ENCODE data around the gene GAPT.

Gene GAPT

GRCh38 chr5:58493141-58493540 is 1.9 kb downstream of the GAPT start:
- Histone ChIP-seq H3K4me3 (ENCODE audit: low read depth, low read length) (no peak overlapping the region), H3K27ac (ENCODE audit: extremely low read depth, low read depth, low read length) (no peak overlapping the region), H3K4me1 (ENCODE audit: control insufficient read depth, insufficient read depth, low read length) (0 out of 2 replicates have a peak, but pooled peaks cover 2% of the 10 kb centered on the region), H3K36me3 (ENCODE audit: control insufficient read depth in 2 of 2, insufficient read depth in 1 of 2, low read length in 2 of 2) (no peaks in the 10 kb centered on the region), H3K9me3 (ENCODE audit: control insufficient read depth, insufficient read depth, low read depth, low read length) (no peaks in the 10 kb centered on the region)
- TF ChIP-seq ZBTB17 (tag by site-specific recombination; IDR thresholded peaks at IDR 0.05) (no peak), PRDM4 (tag by site-specific recombination; IDR thresholded peaks at IDR 0.05) (no peak), ZNF660 (tag by site-specific recombination; IDR thresholded peaks at IDR 0.05) (no peak), ZNF239 (tag by site-specific recombination; IDR thresholded peaks at IDR 0.05) (no peak), ZNF394 (tag by site-specific recombination; IDR thresholded peaks at IDR 0.05; ENCODE audit: borderline replicate concordance) (no peak), ZNF677 (tag by site-specific recombination; IDR thresholded peaks at IDR 0.05) (no peak), ZSCAN16 (tag by site-specific recombination; IDR thresholded peaks at IDR 0.05) (no peak), ZNF184 (tag by site-specific recombination; IDR thresholded peaks at IDR 0.05) (no peak), KLF9 (tag by site-specific recombination; IDR thresholded peaks at IDR 0.05; ENCODE audit: low read depth) (no peak), ZNF596 (tag by site-specific recombination; IDR thresholded peaks at IDR 0.05) (no peak), MZF1 (tag by site-specific recombination; IDR thresholded peaks at IDR 0.05; ENCODE audit: borderline replicate concordance) (no peak)
- ChIA-PET POLR2A (no interaction called here), CTCF (interaction anchor here (1.2 kb wide), 1 partner anchor 15 kb away, joined by 5 read pairs; no protein-coding TSS in a partner anchor)

GRCh38 chr5:58496488-58496887 is 5.3 kb downstream of the GAPT start:
- Histone ChIP-seq H3K4me3 (ENCODE audit: low read depth, low read length) (no peak overlapping the region), H3K4me1 (ENCODE audit: control insufficient read depth, insufficient read depth, low read length) (no peaks in the 10 kb centered on the region), H3K36me3 (ENCODE audit: control insufficient read depth in 2 of 2, insufficient read depth in 1 of 2, low read length in 2 of 2) (no peaks in the 10 kb centered on the region), H3K9me3 (ENCODE audit: control insufficient read depth, insufficient read depth, low read depth, low read length) (no peaks in the 10 kb centered on the region), H3K27ac (ENCODE audit: extremely low read depth, low read depth, low read length) (no peak overlapping the region)
- CTCF ChIA-PET: interaction anchor here (0.6 to 7.3 kb wide), 12 partner anchors 7 to 1595 kb away, joined by 3 to 118 read pairs (median 3); no protein-coding TSS in a partner anchor
- no peak for TF ChIP-seq ZNF776 (tag by site-specific recombination; IDR thresholded peaks at IDR 0.05; ENCODE audit: borderline replicate concordance)
- TF ChIP-seq ZNF530 (tag by site-specific recombination; IDR thresholded peaks at IDR 0.05; ENCODE audit: low read depth): no peak
- TF ChIP-seq ZNF580 (tag by site-specific recombination; IDR thresholded peaks at IDR 0.05): no peak
- TF ChIP-seq KLF1 (tag by site-specific recombination; IDR thresholded peaks at IDR 0.05): no peak
- TF ChIP-seq ZNF449 (tag by site-specific recombination; IDR thresholded peaks at IDR 0.05): no peak
- TF ChIP-seq ZNF433 (tag by site-specific recombination; IDR thresholded peaks at IDR 0.05; ENCODE audit: low read depth): no peak
- TF ChIP-seq ZSCAN23 (tag by site-specific recombination; IDR thresholded peaks at IDR 0.05): no peak
- no peak for TF ChIP-seq HIC1 (tag by site-specific recombination; IDR thresholded peaks at IDR 0.05)
- TF ChIP-seq ZNF248 (tag by site-specific recombination; IDR thresholded peaks at IDR 0.05): no peak
- no peak for TF ChIP-seq ZBTB11 (tag by site-specific recombination; conservative IDR thresholded peaks at IDR 0.05; ENCODE audit: low read depth)
- no peak for TF ChIP-seq WT1 (tag by site-specific recombination; IDR thresholded peaks at IDR 0.05)
- TF ChIP-seq ZBTB1 (tag by site-specific recombination; IDR thresholded peaks at IDR 0.05): no peak
- POLR2A ChIA-PET: no interaction called here

All from HEK293 (cell line).